GM21723 (cell line): Measurements from ENCODE around the gene GRID2.
"Not testable (repeated sequence)": the region's sequence is repeated elsewhere in the genome, so short reads cannot be mapped to it uniquely, and the experiment has no call there.

Source experiments
- ATAC-seq: cut with Tn5 transposase; IDR thresholded peaks from one replicate; pipeline ENCODE4 v1.9.1; 2021; ENCODE audit warnings: mild to moderate bottlenecking, moderate library complexity; ENCODE audit not compliant: unreplicated experiment

Gene GRID2

DNA sequence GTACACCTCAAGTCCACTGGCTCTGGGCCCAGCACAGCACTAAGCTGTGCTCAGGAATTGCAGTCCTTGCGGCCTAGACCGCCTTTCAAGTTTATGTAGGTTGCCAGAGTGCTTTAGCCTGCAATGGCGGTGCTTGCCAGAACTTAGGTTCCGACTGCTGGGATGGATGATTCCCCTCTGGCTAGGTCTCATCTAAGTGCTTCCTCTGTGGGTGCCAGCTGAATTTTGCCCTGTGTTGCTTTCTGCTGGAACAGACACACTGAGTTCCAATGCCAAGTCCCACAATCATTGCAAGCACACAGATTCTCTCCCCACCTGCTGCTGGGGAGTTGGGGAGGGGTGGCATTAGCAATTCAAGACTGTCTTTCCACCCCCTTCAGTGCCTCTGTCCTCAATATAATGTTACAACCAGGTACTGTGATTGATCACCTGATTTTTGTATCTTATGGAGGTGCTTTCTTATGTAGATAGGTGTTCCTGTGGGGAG lies 129.5 kb downstream of the GRID2 start:
- ATAC-seq = no peak

DNA sequence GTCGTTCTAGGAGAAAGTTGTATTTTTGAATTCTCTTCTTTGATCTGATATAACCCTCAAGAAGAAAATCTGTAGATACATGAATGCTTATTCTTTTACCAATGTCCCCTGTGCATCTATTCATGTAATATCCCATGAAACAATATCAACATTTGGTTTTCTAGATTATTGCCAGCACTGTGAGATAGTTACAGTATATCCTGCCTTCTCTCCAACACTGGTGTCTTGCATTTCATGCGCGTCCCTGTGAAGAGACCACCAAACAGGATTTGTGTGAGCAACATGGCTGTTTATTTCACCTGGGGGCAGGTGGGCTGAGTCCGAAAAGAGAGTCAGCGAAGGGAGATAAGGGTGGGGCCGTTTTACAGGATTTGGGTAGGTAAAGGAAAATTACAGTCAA lies 135.0 kb downstream of the GRID2 start:
- ATAC-seq = not testable (repeated sequence)

DNA sequence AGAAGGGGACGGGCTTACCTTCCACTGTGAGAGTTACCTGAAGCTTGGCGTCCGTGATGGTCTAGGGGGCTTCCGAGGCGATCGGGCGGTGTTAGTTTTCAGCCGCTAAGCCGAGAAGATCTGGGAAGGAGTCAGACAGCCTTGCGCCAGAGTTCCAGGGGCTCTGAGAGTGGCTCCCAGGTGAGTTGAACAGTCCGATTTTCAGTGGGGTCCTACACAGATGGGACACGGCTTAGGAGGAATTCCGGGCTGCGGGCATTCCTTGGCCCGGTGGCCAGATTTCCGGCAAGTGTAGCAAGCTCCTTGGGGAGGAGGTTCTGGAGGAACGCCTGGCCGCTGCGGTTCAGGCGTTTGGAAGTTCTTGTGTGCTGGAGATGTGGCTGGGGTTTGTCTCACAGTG lies 138.4 kb downstream of the GRID2 start:
- not testable (repeated sequence) for ATAC-seq

DNA sequence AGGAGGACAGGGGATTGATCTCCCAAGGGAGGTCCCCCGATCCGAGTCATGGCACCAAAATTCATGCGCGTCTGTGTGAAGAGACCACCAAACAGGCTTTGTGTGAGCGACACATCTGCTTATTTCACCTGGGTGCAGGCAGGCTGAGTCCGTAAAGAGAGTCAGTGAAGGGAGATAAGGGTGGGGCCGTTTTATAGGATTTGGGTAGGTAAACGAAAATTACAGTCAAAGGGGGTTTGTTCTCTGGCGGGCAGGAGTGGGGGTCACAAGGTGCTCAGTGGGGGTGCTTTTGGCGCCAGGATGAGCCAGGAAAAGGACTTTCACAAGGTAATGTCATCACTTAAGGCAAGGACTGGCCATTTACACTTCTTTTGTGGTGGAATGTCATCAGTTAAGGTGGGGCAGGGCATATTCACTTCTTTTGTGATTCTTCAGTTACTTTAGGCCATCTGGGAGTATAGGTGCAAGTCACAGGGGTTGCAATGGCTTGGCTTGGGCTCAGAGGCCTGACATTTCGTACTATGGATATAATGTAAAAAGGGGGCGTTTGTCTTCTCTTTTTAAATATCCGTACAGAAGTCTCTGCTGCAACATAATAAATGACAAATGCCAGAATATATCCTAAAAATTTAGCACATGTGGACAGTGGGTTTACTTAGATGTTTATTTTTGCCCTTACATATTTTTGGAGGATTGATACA lies 140.5 kb downstream of the GRID2 start:
- ATAC-seq = not testable (repeated sequence)

DNA sequence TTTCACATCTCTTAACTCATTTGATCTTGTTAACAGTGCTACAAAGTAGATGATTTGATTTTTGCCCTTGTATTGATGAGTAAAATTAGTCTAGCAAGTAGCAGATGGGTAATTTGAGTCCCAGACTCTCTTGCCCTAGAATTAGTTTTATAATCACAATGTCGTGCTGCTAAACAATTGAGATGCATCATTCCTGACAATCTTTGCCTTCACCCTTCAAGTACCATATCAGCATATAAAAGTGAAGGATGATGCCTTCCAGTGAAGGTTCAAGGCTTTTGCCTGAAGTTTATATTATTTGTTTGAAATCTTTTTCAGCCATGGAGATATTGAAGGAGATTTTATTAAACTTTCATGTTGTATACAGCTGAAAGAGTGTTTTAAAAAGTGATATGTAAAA lies 141.4 kb downstream of the GRID2 start:
- no peak for ATAC-seq

DNA sequence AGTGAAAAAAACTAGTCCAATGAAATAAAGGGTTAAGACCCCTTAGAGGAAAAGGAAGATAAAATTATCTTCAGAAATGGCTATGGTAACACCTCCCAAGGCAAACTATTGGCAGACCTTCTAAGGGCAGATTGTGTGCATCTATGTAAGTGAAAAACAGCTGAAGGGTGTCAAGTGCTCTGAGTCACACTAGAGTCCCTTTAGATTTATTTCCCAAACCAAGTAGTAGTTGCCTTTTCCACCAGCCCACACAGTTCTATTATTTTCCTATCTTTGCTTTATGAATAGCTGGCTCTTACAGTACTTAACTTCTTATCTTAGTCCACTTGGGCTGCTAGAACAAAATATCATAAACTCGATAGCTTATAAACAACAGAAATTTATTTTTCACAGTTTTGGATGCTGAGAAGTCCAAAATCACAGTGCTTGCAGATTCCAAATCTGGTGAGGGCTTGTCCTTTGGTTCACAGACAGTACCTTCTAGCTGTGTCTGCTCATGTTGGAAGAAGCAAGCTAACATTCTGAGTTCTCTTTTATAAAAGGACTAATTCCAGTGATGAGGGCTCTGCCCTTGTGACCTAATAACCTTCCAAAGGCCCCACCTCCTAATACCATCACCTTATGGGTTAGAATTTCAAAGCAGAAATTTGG lies 143.6 kb downstream of the GRID2 start:
- no peak for ATAC-seq

DNA sequence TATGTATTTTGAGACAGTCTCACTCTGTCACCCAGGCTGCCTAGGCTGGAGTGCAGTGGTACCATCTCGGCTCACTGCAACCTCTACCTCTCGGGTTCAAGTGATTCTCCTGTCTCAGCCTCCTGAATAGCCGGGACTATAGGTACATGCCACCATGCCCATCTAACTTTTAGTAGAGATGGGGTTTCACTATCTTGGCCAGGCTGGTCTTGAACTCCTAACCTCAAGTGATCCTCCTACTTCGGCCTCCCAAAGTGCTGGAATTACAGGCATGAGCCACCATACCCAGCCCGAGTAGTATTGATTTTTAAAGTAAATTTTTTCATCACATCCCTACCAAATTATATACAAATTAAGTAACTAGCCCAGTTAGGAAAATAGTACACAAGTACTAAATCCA lies 144.4 kb downstream of the GRID2 start:
- ATAC-seq = not testable (repeated sequence)

DNA sequence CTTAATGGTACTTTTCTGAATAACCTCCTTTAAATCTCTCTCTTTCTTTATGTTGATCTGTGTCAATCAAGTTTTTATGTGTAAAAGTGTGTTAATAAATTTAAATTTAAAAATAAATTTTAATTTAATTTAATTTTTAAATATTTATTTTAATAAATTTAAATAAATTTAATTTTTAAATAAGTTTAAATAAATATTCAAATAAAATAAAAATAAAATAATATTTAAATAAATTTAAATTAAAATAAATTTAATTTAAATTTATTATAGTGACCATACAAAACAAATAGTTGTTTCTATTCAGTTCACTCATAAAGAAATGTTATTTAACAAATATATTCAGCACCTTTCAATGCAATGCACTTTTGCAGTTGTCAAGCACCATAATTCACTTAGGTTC lies 146.9 kb downstream of the GRID2 start:
- ATAC-seq = no peak

DNA sequence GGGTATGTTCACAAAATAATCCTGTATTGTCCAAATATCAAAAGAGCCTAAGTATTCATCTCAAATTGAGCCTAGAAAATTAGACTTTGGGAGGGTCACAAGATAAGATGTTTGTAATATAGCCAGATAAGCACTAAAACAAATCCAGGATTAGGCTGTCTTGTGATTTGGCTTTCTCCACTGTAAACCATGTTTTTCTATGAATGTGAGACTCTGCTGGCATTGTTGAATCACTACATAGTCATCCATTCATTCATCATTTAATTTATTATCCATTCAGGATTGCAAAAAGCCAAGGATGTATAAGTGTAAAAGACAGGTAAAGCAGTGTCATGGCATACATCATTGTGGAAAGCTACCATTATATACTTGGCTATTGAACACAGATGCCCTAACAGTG lies 148.0 kb downstream of the GRID2 start:
- no peak for ATAC-seq

DNA sequence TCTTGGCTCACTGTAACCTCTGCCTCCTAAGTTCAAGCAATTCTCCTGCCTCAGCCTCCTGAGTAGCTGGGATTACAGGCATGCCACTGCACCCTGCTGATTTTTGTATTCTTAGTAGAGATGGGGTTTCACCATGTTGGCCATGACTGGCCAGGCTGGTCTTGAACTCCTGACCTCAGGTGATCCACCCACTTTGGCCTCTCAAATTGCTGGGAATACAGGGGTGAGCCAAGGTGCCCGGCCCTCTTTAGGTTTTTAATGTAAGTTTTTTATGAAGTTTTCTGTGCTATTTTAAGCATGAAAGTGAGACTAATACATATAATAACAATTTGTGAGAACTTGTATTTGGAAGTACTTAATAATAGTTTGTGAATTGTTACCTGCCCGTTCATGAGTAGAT lies 148.6 kb downstream of the GRID2 start:
- not testable (repeated sequence) for ATAC-seq

DNA sequence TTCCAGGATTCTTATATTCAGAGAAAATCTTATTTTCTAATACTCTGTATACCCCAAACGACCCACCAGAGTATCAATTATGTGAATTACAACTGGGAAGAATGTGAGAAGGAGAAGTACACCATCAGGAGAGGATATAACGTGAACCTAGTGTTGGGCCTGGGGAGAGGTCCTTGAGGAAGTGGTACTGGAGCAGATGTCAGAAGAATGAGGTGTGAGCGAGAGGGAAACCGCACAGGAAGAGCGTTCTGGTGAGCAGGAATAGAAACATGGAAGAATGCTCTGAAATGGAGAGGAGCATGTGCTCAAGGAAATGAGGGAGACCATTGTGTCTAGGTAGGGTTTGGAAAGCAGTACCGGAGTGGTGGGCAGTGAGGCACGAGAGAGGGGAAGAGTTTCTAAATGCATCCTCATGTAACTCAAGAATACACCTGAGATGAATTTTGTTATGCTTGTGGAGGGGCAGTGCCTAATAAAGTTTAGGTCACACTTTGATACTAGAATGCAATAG lies 151.6 kb downstream of the GRID2 start:
- ATAC-seq = no peak

DNA sequence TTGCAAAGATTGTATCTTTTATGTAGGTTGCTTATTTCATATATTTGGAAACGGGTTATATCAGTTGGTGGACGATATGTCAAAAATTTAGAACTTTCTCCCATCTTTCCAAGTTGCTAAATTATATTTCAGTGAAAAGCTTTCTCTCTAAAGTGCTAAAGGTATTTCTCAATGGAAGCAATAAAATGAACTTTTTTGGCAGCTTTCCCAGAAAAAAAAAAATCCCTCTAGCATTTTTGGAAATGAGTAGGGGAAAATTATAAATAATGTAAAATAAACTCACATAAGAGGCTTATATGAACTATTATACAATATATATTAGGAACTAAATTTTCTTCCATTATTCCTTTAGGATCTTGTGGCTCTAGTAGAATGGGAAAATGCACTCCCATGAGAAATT lies 152.2 kb downstream of the GRID2 start:
- no peak for ATAC-seq

DNA sequence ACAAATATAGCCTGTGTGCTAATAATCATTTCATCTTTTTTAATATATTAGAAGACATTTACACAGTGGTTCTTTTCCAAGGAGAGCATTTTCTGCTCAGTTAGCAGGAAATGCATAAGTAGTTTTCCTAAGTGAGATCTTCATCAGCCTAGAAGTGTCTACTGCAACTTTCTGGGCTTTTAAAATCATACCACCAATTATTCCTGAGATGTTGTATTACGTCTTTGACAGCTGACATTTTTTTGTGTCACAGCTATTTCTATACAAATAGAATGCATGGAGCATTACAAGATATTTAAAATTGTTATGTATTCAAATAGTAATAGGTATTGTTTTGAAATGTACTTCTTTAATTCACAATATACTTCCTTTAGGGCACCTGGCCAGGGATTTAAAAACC lies 158.0 kb downstream of the GRID2 start:
- no peak for ATAC-seq

DNA sequence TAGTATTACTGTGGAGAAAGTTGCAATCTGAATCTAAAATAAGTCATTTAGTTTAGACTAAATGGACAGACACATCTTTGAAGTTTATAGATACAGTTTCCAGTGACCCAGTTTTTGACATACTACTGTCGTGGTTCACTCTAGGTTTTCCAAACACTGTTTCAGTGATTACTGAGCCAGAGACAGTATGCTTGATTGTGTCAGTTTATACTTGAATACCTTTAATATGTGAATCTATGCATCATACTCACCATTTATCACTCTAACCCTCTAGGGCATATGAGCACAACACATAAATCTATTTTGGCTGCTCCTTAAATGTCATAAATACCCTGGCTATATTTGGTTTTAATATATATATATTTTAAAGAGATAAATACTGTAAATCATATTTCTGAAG lies 173.5 kb downstream of the GRID2 start:
- no peak for ATAC-seq

DNA sequence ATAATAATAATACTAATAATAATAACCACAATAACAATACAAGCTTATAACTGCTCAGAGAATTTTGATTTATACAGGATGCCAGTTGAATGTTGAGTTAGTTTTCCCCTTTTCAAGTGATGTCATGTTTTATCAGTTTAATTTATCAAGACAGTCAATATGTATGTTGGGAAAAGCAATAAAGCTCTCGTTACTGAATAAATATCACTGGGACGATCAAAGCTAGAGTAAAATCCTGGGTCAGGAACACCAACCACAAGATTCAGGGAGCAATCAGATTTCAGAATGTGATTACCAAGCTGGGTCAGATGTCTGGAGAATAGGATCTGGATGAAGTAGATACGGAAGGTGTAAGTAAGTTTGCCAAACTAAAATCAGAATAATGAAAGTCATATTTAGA lies 179.6 kb downstream of the GRID2 start:
- ATAC-seq = no peak

DNA sequence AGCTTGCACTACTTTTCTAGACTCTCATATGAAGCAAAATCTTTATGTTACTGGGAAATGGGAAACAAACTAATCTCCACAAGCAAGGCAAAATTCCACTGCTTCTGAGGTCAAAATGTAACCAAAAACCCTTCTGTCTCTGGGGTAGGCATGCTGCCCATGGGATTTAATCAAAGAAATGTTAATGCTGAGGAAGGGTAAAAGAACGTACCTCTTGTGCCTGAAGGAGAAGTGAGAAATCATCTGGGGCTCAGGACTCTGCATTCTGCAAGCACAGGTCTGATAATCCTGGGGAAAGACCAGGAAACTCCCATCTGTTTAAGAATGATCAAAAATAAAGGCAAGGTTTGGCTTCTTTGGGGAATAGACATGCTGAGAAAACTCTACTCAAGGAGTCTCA lies 184.7 kb downstream of the GRID2 start:
- ATAC-seq = no peak

DNA sequence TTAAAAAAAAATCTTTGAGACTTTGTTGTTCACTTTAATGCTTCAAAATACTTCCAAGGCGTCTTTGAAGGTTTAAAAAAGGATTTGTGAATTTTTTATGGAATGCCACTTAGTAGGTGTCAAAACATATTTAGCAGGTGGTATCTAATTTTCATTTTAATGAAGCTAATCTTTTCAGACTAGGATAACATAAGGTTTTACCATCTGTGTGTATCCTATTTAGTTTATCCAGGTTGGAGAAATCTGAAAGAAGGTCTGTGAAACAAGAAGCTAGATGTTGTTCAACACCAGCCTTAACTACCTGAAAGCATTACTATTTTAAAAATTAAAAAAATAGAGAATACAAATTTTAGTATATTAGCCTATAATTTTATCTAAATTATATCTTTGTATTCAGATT lies 193.4 kb downstream of the GRID2 start:
- ATAC-seq = no peak

DNA sequence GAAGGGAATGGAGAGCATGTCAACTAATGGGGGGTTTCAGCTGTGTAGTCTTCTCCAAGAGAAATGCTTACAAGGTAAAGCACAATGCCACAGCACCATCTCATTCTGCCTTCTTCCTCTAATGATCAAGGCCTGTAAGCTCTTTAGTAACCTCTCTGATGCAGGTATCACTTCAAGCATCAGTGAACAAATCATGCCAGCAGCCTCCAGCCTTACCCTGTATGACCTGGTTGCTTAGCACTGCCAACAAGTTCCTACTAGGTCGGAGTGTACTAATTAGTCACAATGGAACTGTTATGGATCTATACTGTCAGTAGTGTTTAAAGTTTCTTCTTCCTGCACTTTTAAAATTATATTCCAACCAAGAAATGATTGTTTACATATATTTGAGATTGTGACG lies 197.7 kb downstream of the GRID2 start:
- ATAC-seq = no peak

DNA sequence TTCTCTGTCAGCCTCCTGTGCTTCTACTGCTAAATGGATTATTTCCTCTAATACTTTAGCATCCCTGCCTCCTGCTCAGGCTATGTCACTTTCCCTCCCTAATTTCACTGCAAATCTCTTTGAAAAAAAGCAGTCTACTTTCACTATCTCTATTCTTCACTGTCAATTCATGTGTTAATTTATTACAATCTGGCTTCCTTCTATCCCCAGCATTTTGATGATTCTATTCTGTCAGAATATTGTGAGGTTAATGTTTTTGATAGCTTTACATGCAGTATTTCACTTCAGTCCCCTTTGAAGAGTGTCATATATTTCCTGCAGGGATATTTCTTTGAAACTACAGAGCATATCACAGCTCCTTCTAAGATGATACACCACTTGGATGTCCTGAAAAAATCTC lies 203.2 kb downstream of the GRID2 start:
- ATAC-seq = no peak

DNA sequence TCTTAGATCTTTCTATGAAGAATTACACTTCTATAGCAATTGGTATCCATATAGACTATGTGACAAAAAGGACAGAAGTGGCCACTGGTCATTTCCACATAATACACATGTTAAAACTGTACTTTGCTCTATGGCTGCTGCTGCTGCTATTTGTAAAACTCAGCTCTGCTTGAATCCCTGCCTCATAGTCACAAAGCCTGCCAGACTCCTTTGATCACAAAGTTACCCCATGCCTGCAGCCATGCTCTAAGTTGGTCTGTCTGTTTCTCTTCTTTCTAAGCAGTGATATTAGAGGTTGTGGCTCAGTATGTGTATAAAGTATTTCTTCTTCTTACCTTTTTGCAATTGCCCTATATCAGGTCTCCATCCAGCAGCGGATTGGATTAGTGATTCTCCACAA lies 210.9 kb downstream of the GRID2 start:
- ATAC-seq = no peak

DNA sequence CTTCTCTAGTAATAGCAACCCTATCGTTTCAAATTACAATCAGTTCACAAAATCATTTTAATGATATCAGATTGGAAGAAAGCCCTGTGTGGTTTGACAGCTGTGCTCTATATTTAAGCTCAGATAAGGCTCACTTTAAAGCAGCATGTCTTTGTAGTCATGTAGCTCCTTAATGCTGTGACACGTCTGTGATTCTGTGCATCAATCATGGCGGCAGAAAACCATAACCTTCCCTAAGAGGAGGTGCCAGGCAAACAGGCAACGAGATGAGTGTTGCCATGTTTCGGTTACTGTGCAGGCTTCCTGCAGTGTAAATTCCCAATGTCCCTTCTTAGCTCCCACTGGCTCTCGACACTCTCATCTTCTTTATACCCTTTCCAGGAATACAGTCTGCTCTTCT lies 212.7 kb downstream of the GRID2 start:
- ATAC-seq = no peak

DNA sequence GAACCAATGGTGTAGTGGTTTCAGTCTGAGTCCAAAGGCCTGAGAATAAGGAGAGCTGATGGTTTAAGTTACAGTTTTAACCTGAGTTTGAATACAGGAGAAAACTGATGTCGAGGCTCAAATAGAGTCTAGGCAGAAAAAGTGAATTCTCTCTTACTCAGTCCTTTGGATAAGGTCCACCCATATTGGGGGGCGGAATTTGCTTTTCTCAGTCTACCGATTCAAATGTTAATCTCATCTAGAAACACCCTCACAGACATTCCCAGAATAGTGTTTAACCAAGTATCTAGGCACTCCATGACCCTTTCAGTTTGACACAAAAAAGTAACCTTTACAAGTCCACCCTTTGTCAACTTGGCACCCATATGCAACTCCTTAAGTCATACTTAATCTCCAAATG lies 216.0 kb downstream of the GRID2 start:
- ATAC-seq = no peak

DNA sequence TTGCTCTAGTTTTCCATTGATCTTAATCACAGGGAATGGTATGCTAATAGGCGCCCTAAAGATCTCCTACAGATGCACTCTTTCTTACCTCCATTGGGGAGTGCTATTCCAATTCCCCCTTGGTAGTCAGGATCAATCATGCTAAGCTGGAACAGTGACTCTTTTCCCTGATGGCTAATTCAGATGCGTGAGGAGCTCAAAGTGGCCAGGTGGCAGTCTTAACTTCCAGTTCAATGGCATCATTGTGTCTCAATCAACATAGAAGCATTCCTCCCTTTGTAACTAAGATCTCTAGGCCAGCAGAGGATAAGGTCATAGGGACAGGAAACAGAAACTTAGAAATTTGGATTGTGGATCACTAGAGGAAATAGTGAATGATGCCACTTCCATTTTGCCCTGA lies 216.8 kb downstream of the GRID2 start:
- ATAC-seq = no peak
